ENCODE measurements around the gene NFKBIL1. TPM values are rescaled to one million over a fixed set of nuclear protein-coding genes. Genes with fewer than 3 reads are reported as not detected.

Gene NFKBIL1
- total and polyA plus RNA-seq, 10 of the 15 experiments (the other 5 are each of a cell fraction or from before 2014, with no cell fraction given) = 0.19 to 15.1 (median 7.0) TPM

DNA sequence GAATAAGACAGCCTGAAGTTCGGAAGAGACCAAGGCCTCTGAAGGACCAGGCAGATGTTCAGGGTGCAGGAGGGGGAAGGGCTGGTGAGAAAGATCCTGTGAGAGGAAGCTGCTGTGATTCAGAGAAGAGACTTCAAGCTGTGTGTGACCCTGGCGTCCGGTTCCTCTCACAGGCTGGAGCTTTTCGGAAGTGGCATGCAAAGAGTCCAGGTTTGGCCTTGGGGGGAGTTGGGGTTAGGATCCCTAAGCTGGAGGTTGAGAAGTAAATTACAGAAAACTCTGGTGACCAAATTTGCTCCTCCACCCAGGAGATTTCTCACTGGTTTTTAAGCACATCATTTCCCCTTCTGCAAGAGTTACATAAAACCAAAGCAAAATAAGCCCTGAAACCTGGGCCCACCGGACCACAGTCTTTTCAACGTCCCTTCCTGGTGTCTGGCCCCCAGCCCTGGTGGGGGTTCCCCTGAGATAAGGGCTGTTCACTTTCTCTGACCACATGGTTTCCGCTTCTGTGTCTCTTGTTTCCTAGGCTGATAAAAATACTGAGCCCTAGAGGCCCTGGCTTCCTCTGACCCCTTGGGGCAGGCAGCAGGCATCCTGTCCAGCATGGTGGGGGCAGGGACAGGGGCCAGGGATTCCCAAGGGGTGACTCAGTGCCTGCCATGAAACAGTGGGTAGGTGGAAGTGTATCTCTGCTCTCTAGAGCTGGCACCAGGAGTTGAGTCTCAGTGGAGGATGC lies 12.7 kb downstream of the NFKBIL1 start (continued):
- TF ChIP-seq, protein P1, sequence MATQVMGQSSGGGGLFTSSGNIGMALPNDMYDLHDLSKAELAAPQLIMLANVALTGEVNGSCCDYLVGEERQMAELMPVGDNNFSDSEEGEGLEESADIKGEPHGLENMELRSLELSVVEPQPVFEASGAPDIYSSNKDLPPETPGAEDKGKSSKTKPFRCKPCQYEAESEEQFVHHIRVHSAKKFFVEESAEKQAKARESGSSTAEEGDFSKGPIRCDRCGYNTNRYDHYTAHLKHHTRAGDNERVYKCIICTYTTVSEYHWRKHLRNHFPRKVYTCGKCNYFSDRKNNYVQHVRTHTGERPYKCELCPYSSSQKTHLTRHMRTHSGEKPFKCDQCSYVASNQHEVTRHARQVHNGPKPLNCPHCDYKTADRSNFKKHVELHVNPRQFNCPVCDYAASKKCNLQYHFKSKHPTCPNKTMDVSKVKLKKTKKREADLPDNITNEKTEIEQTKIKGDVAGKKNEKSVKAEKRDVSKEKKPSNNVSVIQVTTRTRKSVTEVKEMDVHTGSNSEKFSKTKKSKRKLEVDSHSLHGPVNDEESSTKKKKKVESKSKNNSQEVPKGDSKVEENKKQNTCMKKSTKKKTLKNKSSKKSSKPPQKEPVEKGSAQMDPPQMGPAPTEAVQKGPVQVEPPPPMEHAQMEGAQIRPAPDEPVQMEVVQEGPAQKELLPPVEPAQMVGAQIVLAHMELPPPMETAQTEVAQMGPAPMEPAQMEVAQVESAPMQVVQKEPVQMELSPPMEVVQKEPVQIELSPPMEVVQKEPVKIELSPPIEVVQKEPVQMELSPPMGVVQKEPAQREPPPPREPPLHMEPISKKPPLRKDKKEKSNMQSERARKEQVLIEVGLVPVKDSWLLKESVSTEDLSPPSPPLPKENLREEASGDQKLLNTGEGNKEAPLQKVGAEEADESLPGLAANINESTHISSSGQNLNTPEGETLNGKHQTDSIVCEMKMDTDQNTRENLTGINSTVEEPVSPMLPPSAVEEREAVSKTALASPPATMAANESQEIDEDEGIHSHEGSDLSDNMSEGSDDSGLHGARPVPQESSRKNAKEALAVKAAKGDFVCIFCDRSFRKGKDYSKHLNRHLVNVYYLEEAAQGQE (IDR thresholded peaks at IDR 0.05; ENCODE audit: low read depth, low read length) = peak; percentile 32; the same call in 1 of the 2 replicates
- TF ChIP-seq MEF2B (IDR thresholded peaks at IDR 0.05; ENCODE audit: partially characterized antibody, poor library complexity, severe bottlenecking) (peak; percentile 86), POLR2AphosphoS5 (IDR thresholded peaks at IDR 0.05; ENCODE audit: low read length) (peak; percentile 52), NBN (IDR thresholded peaks at IDR 0.05) (peak; percentile 52; the same call in 1 of the 2 replicates), HDAC6 (IDR thresholded peaks at IDR 0.05; ENCODE audit: unreplicated experiment) (no peak), ATF7 (IDR thresholded peaks at IDR 0.05; ENCODE audit: low read depth) (peak; percentile 64), IKZF2 (IDR thresholded peaks at IDR 0.05) (peak; percentile 72 to 84), IKZF1 (conservative IDR thresholded peaks at IDR 0.05) (peak; percentile 92), ZZZ3 (IDR thresholded peaks at IDR 0.05; ENCODE audit: control insufficient read depth, insufficient read length, low read depth) (no peak), POLR2A (IDR thresholded peaks at IDR 0.05; ENCODE audit: low read depth, low read length) (no peak; the same call in 1 of the 2 replicates), CBFB (IDR thresholded peaks at IDR 0.05; ENCODE audit: low read depth) (peak; percentile 91), FOXM1 (IDR thresholded peaks at IDR 0.05; ENCODE audit: low read depth, low read length) (peak; percentile 81; the same call in 1 of the 2 replicates), NR2C1 (IDR thresholded peaks at IDR 0.05) (peak; percentile 29; the same call in 1 of the 2 replicates), SIN3A (IDR thresholded peaks at IDR 0.05; ENCODE audit: low read depth, low read length) (no peak; the same call in 1 of the 2 replicates), HDGF (IDR thresholded peaks at IDR 0.05) (peak; percentile 33; the same call in 1 of the 2 replicates), IRF4 (IDR thresholded peaks at IDR 0.05; ENCODE audit: low read depth, low read length) (0 out of 2 replicates have a peak, but pooled peaks have one; percentile 32)
- TF ChIP-seq, protein P2, sequence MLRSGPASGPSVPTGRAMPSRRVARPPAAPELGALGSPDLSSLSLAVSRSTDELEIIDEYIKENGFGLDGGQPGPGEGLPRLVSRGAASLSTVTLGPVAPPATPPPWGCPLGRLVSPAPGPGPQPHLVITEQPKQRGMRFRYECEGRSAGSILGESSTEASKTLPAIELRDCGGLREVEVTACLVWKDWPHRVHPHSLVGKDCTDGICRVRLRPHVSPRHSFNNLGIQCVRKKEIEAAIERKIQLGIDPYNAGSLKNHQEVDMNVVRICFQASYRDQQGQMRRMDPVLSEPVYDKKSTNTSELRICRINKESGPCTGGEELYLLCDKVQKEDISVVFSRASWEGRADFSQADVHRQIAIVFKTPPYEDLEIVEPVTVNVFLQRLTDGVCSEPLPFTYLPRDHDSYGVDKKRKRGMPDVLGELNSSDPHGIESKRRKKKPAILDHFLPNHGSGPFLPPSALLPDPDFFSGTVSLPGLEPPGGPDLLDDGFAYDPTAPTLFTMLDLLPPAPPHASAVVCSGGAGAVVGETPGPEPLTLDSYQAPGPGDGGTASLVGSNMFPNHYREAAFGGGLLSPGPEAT (IDR thresholded peaks at IDR 0.05; ENCODE audit: low read depth) = peak; percentile 67; the same call in 1 of the 2 replicates
- TF ChIP-seq, protein P3, sequence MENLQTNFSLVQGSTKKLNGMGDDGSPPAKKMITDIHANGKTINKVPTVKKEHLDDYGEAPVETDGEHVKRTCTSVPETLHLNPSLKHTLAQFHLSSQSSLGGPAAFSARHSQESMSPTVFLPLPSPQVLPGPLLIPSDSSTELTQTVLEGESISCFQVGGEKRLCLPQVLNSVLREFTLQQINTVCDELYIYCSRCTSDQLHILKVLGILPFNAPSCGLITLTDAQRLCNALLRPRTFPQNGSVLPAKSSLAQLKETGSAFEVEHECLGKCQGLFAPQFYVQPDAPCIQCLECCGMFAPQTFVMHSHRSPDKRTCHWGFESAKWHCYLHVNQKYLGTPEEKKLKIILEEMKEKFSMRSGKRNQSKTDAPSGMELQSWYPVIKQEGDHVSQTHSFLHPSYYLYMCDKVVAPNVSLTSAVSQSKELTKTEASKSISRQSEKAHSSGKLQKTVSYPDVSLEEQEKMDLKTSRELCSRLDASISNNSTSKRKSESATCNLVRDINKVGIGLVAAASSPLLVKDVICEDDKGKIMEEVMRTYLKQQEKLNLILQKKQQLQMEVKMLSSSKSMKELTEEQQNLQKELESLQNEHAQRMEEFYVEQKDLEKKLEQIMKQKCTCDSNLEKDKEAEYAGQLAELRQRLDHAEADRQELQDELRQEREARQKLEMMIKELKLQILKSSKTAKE (IDR thresholded peaks at IDR 0.05; ENCODE audit: low read depth, poor library complexity, severe bottlenecking) = peak; percentile 98
- TF ChIP-seq, protein P4, sequence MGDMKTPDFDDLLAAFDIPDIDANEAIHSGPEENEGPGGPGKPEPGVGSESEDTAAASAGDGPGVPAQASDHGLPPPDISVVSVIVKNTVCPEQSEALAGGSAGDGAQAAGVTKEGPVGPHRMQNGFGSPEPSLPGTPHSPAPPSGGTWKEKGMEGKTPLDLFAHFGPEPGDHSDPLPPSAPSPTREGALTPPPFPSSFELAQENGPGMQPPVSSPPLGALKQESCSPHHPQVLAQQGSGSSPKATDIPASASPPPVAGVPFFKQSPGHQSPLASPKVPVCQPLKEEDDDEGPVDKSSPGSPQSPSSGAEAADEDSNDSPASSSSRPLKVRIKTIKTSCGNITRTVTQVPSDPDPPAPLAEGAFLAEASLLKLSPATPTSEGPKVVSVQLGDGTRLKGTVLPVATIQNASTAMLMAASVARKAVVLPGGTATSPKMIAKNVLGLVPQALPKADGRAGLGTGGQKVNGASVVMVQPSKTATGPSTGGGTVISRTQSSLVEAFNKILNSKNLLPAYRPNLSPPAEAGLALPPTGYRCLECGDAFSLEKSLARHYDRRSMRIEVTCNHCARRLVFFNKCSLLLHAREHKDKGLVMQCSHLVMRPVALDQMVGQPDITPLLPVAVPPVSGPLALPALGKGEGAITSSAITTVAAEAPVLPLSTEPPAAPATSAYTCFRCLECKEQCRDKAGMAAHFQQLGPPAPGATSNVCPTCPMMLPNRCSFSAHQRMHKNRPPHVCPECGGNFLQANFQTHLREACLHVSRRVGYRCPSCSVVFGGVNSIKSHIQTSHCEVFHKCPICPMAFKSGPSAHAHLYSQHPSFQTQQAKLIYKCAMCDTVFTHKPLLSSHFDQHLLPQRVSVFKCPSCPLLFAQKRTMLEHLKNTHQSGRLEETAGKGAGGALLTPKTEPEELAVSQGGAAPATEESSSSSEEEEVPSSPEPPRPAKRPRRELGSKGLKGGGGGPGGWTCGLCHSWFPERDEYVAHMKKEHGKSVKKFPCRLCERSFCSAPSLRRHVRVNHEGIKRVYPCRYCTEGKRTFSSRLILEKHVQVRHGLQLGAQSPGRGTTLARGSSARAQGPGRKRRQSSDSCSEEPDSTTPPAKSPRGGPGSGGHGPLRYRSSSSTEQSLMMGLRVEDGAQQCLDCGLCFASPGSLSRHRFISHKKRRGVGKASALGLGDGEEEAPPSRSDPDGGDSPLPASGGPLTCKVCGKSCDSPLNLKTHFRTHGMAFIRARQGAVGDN (IDR thresholded peaks at IDR 0.05) = 0 out of 2 replicates have a peak, but pooled peaks have one; percentile 22
